Glutamatergic neuron (in vitro differentiated cells): ENCODE measurements around the gene AKIRIN2. TPM values are rescaled to one million over a fixed set of nuclear protein-coding genes. Genes with fewer than 3 reads are reported as not detected.

ENCODE experiments used
- DNase-seq: peaks from one replicate; pipeline ENCODE4 v3.0.0; 2022
- H3K27ac Mint-ChIP-seq: one replicate; pipeline ENCODE4 v1.8.0; 2020; ENCODE audit warnings: mild to moderate bottlenecking, mixed read lengths, inconsistent platforms; ENCODE audit not compliant: unreplicated experiment
- H3K27me3 Mint-ChIP-seq: one replicate; pipeline ENCODE4 v1.8.0; 2020; ENCODE audit warnings: mild to moderate bottlenecking, moderate library complexity, mixed read lengths, inconsistent platforms; ENCODE audit not compliant: unreplicated experiment
- H3K36me3 Mint-ChIP-seq: one replicate; pipeline ENCODE4 v1.8.0; 2020; ENCODE audit warnings: mild to moderate bottlenecking, mixed read lengths, inconsistent platforms; ENCODE audit not compliant: unreplicated experiment
- H3K4me1 Mint-ChIP-seq: one replicate; pipeline ENCODE4 v1.8.0; 2020; ENCODE audit warnings: mild to moderate bottlenecking, low read depth, mixed read lengths, inconsistent platforms; ENCODE audit not compliant: unreplicated experiment
- H3K4me3 Mint-ChIP-seq: one replicate; pipeline ENCODE4 v1.8.0; 2020; ENCODE audit warnings: mild to moderate bottlenecking, mixed read lengths, inconsistent platforms; ENCODE audit not compliant: unreplicated experiment
- H3K9me3 Mint-ChIP-seq: one replicate; pipeline ENCODE4 v1.8.0; 2020; ENCODE audit warnings: mild to moderate bottlenecking, moderate library complexity, mixed read lengths, inconsistent platforms; ENCODE audit not compliant: unreplicated experiment
- total RNA-seq: library from RNA; stranded (reverse); fragmentation: NEBNext Ultra II Directional; extraction: Animal tissue kit (Norgen Biotek cat#: 25700); gene quantifications from one replicate; pipeline ENCODE4 v1.2.1, GENCODE V29; 2021; ENCODE audit not compliant: unreplicated experiment
- TF ChIP-seq, protein P1 (sequence below): fragments of 200-600 bp; sonication (generic); IDR thresholded peaks from one replicate; pipeline ENCODE4 v1.5.0; 2021; ENCODE audit not compliant: partially characterized antibody, unreplicated experiment

AKIRIN2 gene
- total RNA-seq, 1 donor from 2014 or later, result 167 TPM

DNA sequence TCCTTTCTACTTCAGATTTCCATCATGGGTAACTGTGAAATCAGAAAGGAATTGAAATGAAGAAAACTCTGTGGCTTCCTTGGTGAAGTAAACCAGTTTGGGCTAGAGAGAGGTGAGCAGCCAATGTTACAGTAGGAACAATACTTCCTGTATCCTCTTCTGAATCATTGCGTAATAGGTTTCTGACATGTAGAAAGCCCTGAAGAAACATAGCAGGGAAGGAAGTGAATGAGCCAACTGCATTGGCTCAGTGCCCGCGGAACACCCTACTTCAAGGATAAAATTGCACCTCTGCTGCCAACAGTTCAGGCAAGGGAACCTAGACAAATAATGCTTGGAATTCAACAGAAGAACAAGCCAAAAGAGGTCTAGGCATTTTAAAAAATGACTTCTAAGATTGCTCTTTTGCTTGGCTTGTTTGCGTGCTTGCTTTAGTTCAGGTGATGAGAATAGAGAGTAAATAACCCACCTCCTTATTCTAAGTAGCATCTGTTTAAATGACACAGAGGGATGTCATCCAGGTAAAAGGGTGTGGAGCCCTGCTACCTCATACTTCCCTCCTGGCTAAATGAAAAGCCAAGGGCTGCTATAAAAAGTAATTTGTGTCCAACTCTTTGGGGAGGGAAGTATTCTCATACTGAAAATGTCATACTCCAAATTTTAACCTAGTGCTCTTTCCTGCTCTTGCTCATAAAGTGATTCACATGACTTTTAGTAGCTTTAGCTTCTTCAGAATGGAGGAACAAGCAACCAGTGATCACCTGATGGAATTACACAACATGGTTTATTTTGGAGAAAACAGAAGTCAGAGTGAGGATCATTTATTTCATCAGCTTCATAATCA is 30.0 kb upstream of the AKIRIN2 start:
- TF ChIP-seq, protein P1, sequence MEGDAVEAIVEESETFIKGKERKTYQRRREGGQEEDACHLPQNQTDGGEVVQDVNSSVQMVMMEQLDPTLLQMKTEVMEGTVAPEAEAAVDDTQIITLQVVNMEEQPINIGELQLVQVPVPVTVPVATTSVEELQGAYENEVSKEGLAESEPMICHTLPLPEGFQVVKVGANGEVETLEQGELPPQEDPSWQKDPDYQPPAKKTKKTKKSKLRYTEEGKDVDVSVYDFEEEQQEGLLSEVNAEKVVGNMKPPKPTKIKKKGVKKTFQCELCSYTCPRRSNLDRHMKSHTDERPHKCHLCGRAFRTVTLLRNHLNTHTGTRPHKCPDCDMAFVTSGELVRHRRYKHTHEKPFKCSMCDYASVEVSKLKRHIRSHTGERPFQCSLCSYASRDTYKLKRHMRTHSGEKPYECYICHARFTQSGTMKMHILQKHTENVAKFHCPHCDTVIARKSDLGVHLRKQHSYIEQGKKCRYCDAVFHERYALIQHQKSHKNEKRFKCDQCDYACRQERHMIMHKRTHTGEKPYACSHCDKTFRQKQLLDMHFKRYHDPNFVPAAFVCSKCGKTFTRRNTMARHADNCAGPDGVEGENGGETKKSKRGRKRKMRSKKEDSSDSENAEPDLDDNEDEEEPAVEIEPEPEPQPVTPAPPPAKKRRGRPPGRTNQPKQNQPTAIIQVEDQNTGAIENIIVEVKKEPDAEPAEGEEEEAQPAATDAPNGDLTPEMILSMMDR, result no peak
- DNase-seq, result no peak
- H3K36me3 Mint-ChIP-seq, result no peaks in the 10 kb centered on the region
- no peaks in the 10 kb centered on the region for H3K27me3 Mint-ChIP-seq
- H3K27ac Mint-ChIP-seq, result no peak overlapping the region
- no peak overlapping the region for H3K4me3 Mint-ChIP-seq
- H3K4me1 Mint-ChIP-seq, result no peaks in the 10 kb centered on the region
- peaks cover 6% of the 10 kb centered on the region for H3K9me3 Mint-ChIP-seq

DNA sequence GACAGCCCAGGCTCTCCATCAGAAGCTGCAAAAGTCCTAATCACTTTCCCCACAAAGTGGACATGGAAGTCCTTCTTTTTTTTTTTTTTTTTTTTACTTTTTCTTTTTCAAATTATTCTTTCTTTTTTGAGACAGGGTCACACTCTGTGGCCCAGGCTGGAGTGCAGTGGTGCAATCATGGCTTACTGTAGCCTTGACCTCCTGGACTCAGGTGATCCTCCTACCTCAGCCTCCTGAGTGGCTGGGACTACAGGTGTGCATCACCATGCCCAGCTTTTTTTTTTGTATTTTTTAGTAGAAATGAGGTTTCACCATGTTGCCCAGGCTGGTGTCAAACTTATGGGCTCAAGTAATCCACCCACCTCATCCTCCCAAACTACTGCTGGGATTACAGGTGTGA is 29.0 kb upstream of the AKIRIN2 start:
- Mint-ChIP-seq H3K36me3 (no peaks in the 10 kb centered on the region), H3K4me3 (no peak overlapping the region), H3K9me3 (peaks cover 6% of the 10 kb centered on the region), H3K27me3 (no peaks in the 10 kb centered on the region), H3K27ac (no peak overlapping the region), H3K4me1 (no peaks in the 10 kb centered on the region)
- TF ChIP-seq, protein P1, result no peak
- no peak for DNase-seq

DNA sequence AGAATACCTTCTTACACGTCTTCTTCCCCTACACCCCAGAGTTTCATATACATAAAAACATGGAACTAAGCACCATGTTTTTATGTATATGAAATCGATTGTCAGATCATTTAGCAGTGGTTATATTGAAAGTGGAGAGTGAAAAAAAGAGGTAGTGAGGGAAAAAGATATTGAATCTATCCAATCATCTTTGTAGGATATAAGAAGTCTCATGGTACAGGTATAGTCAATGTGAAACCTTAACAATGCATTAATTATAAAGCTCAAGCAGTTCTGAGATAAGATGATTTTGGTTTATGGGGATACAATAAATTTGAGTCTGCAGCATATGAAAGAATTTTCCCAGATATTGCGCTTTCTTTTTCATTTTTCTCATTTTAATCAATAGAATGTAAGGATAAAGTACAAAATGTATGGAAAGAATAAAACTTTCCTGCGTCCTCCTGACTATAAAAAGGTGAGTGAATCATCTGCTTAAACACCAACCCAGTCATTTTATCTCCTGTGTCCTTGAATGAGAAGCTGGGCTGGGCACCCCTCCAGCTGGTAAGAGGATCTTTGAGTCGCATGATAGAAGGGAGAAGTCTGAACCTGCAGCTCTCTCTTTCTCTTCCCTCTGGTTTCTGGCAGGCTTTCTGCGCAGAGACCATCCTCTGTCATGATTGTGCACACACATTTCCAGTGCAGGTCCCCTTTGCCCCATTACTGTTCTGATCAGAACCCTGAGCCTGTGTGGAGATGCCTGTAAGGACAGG is 28.1 kb upstream of the AKIRIN2 start:
- DNase-seq, result no peak
- no peaks in the 10 kb centered on the region for H3K36me3 Mint-ChIP-seq
- peaks cover 4% of the 10 kb centered on the region for H3K9me3 Mint-ChIP-seq
- TF ChIP-seq, protein P1, result no peak
- H3K27ac Mint-ChIP-seq, result no peak overlapping the region
- no peaks in the 10 kb centered on the region for H3K27me3 Mint-ChIP-seq
- no peak overlapping the region for H3K4me3 Mint-ChIP-seq
- H3K4me1 Mint-ChIP-seq, result no peaks in the 10 kb centered on the region

DNA sequence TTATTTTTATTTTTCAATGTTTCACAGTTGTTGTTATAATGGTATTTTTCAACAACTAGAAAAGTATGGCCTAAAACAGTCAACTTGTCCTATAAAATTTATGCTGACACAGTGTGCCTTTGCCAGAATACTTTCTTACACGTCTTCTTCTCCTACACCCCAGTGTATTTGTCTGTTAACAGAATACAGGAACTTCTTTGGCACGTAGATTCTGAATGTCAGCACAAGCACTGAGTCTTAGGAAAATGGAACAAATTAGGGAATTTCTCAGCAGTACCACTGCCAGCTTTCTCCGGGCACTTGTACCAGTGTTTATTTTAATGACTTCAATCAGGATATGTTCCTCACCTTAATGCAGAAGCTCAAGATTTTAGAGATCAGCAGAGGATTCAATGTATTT is 26.7 kb upstream of the AKIRIN2 start:
- no peaks in the 10 kb centered on the region for H3K9me3 Mint-ChIP-seq
- no peaks in the 10 kb centered on the region for H3K4me1 Mint-ChIP-seq
- no peak overlapping the region for H3K27ac Mint-ChIP-seq
- no peak overlapping the region for H3K4me3 Mint-ChIP-seq
- H3K36me3 Mint-ChIP-seq, result no peaks in the 10 kb centered on the region
- TF ChIP-seq, protein P1, result no peak
- DNase-seq, result no peak
- no peaks in the 10 kb centered on the region for H3K27me3 Mint-ChIP-seq
